NCI-H1092 treated with DMSO at 0.1 percent for 48 hours (cell line): ENCODE measurements around the gene TMPO.
A peak's percentile ranks its signal among the peaks of the same experiment; 100 is the strongest.
"Not testable (repeated sequence)": the region's sequence is repeated elsewhere in the genome, so short reads cannot be mapped to it uniquely, and the experiment has no call there.

Source experiments
- DNase-seq: peaks from one replicate; lab custom pipeline; 2025; lab: John Stamatoyannopoulos, UW

TMPO gene

GRCh38 chr12:98513379-98514322 is 1.7 kb upstream of the TMPO start:
- DNase-seq, result no peak

- no peak for DNase-seq
Observed at GRCh38 chr12:98514982-98515286, 456 bp upstream of the TMPO start.

GRCh38 chr12:98516111-98516873 is 902 bp downstream of the TMPO start:
- DNase-seq, result peak; percentile 81

GRCh38 chr12:98519257-98519907 is 4.0 kb downstream of the TMPO start:
- no peak for DNase-seq

- DNase-seq, result no peak
Observed at GRCh38 chr12:98530068-98530467, 14.7 kb downstream of the TMPO start.

- peak; percentile 16 for DNase-seq
Observed at GRCh38 chr12:98532687-98533304, 17.4 kb downstream of the TMPO start.

GRCh38 chr12:98533723-98534251 is 18.4 kb downstream of the TMPO start:
- no peak for DNase-seq

GRCh38 chr12:98538031-98538430 is 22.6 kb downstream of the TMPO start:
- DNase-seq, result no peak

- no peak for DNase-seq
Observed at GRCh38 chr12:98543701-98544100, 28.3 kb downstream of the TMPO start.

GRCh38 chr12:98544751-98545150 is 29.4 kb downstream of the TMPO start:
- DNase-seq, result no peak

GRCh38 chr12:98549371-98550110 is 34.2 kb downstream of the TMPO start:
- no peak for DNase-seq

GRCh38 chr12:98551787-98552186 is 36.4 kb downstream of the TMPO start:
- DNase-seq, result no peak

GRCh38 chr12:98558097-98558496 is 42.7 kb downstream of the TMPO start:
- not testable (repeated sequence) for DNase-seq

- no peak for DNase-seq
Observed at GRCh38 chr12:98559666-98560065, 44.3 kb downstream of the TMPO start.

GRCh38 chr12:98561846-98562245 is 46.5 kb downstream of the TMPO start:
- DNase-seq, result no peak

GRCh38 chr12:98572010-98572409 is 56.6 kb downstream of the TMPO start:
- no peak for DNase-seq

GRCh38 chr12:98574110-98574509 is 58.7 kb downstream of the TMPO start:
- DNase-seq, result no peak

- DNase-seq, result no peak
Observed at GRCh38 chr12:98575013-98575412, 59.6 kb downstream of the TMPO start.

- DNase-seq, result not testable (repeated sequence)
Observed at GRCh38 chr12:98576795-98577194, 61.4 kb downstream of the TMPO start.

- DNase-seq, result no peak
Observed at GRCh38 chr12:98578392-98578791, 63.0 kb downstream of the TMPO start.

- no peak for DNase-seq
Observed at GRCh38 chr12:98578821-98579220, 63.4 kb downstream of the TMPO start.
